GM12801 (cell line): ENCODE results near the gene PTCD2.

Experiments used
- TF ChIP-seq, protein P1 (sequence below): IDR thresholded peaks from one replicate; pipeline ENCODE4 v1.5.1; 2011; ENCODE audit warnings: control low read depth; ENCODE audit not compliant: insufficient read length; ENCODE audit errors: extremely low read depth

Gene PTCD2

DNA sequence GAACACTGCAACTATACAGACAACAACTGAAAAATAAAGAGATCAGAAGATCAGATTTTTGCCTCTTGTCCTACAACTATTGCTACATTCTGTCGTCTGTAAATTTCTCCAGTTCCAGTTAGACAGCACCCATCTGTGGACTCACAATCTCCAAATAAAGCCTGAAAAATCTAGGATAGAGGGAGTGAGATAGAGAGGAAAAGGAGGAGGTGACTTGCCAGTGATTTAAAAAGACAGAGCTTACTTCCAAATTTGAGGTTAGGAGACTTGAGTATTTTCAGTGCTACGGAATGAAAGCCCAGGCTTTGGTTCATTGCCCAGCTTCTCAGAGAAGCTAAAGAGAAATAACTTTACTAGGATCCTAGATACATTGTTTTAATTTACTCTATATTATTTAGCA is 63.6 kb downstream of the PTCD2 start:
- TF ChIP-seq, protein P1, sequence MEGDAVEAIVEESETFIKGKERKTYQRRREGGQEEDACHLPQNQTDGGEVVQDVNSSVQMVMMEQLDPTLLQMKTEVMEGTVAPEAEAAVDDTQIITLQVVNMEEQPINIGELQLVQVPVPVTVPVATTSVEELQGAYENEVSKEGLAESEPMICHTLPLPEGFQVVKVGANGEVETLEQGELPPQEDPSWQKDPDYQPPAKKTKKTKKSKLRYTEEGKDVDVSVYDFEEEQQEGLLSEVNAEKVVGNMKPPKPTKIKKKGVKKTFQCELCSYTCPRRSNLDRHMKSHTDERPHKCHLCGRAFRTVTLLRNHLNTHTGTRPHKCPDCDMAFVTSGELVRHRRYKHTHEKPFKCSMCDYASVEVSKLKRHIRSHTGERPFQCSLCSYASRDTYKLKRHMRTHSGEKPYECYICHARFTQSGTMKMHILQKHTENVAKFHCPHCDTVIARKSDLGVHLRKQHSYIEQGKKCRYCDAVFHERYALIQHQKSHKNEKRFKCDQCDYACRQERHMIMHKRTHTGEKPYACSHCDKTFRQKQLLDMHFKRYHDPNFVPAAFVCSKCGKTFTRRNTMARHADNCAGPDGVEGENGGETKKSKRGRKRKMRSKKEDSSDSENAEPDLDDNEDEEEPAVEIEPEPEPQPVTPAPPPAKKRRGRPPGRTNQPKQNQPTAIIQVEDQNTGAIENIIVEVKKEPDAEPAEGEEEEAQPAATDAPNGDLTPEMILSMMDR = no peak

- TF ChIP-seq, protein P1 = no peak
Observed at GRCh38 chr5:72386639-72387038, 66.5 kb downstream of the PTCD2 start.

- TF ChIP-seq, protein P1 = no peak
Observed at GRCh38 chr5:72387985-72388384, 67.8 kb downstream of the PTCD2 start.

GRCh38 chr5:72388646-72389045 is 68.5 kb downstream of the PTCD2 start:
- TF ChIP-seq, protein P1 = no peak

GRCh38 chr5:72390836-72391235 is 70.7 kb downstream of the PTCD2 start:
- TF ChIP-seq, protein P1 = no peak

DNA sequence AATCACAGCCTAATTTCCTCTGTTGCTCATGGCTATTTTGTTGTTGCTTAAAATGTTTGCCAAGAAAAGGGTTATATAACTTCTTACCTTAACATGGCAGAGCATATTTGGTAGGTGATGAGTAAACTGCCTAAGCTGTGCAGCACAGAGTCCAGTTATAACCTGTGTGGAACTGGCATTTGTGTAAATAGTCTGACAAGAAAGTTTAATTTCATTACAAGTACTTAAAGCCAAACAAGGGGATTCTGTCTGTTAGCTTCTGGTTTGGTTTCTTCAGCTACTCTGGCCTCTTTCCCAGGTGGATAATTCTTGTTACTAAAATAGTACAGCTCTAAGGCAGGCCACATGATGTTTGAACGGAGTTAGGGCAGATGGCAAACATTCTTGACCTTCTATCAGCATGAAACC is 72.2 kb downstream of the PTCD2 start:
- TF ChIP-seq, protein P1 = no peak

DNA sequence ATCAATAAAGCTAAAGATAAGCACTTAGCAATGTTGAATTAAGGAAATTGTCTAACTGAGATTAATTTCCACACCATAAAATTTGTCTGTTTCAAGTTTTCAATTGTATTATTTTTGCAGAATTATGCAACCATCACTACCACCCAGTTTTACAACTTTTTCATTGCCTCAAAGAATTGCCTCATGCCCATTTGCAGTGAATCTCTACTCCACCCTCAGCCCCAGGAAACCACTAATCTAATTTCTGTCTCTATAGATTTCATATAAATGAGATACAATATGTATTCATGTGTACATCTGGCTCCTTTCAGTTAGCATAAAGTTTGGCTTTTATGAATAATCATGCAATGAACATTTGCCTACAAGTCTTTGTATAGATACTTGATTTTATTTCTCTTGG is 72.9 kb downstream of the PTCD2 start:
- TF ChIP-seq, protein P1 = no peak

DNA sequence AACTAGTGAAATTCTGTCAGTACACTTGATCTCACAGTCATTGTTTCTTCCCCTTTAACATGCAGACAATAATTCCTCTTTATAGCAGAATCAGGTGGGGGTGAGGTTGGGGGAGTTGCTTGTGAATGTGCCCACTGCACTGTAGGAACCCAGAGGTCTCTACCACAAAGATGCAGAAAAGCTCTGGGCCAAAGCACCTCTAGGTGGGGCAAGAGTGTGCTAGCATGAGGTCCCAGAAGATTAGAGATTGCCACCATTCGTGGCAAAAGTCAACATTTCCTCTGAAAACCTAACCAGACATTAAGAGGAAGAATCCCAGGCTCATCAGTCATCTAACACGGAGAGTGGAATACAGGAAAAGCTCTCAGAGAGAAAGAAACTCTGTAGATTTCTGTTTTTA is 74.5 kb downstream of the PTCD2 start:
- TF ChIP-seq, protein P1 = no peak
